LNCAP (cell line): ENCODE results near the gene TTL.

Source experiments
- TF ChIP-seq, protein P1 (sequence below): fragments of 450-650 bp; IDR thresholded peaks from 2 replicates; pipeline ENCODE4 v1.5.1; 2017; ENCODE audit warnings: mild to moderate bottlenecking

TTL gene

GRCh38 chr2:112481528-112482233, at the start of gene TTL:
Gene TTL, plus strand, starts transcription at chr2:112482156. Its CDS starts 189 bp downstream, at chr2:112482345.
- TF ChIP-seq, protein P1, sequence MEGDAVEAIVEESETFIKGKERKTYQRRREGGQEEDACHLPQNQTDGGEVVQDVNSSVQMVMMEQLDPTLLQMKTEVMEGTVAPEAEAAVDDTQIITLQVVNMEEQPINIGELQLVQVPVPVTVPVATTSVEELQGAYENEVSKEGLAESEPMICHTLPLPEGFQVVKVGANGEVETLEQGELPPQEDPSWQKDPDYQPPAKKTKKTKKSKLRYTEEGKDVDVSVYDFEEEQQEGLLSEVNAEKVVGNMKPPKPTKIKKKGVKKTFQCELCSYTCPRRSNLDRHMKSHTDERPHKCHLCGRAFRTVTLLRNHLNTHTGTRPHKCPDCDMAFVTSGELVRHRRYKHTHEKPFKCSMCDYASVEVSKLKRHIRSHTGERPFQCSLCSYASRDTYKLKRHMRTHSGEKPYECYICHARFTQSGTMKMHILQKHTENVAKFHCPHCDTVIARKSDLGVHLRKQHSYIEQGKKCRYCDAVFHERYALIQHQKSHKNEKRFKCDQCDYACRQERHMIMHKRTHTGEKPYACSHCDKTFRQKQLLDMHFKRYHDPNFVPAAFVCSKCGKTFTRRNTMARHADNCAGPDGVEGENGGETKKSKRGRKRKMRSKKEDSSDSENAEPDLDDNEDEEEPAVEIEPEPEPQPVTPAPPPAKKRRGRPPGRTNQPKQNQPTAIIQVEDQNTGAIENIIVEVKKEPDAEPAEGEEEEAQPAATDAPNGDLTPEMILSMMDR: no peak

- TF ChIP-seq, protein P1: peak; percentile 35; the same call in 1 of the 2 replicates
Observed at GRCh38 chr2:112433480-112433879, 48.5 kb upstream of the TTL start, which contains the start of gene RGPD8. Gene RGPD8, minus strand, starts transcription at chr2:112433645. Its CDS starts 192 bp downstream, at chr2:112433453.

GRCh38 chr2:112433932-112434730, 47.8 kb upstream of the TTL start:
- TF ChIP-seq, protein P1: no peak

- TF ChIP-seq, protein P1: no peak
Observed at GRCh38 chr2:112449854-112450253, 32.1 kb upstream of the TTL start.

DNA sequence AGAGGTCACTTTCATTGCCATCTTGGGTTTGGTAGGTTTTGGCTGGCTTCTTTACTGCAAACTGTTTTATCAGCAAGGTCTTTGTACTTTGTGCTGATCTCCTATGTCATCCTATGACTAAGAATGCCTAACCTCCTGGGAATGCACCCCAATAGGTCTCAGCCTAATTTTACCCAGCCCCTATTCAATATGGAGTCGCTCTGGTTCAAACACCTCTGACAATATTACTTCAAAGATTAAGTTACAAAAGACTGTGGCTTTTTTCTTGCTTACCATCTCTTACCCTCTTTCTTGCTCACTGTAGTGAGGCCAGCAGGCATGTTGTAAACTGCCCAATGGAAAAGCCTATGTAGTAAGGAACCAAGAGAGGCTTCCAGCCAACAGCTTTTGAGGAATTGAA, 30.6 kb upstream of the TTL start:
- TF ChIP-seq, protein P1: no peak

GRCh38 chr2:112454586-112454985, 27.4 kb upstream of the TTL start:
- TF ChIP-seq, protein P1: no peak

GRCh38 chr2:112459372-112459771, 22.6 kb upstream of the TTL start:
- TF ChIP-seq, protein P1: no peak
